SK-N-MC (cell line): Measurements from ENCODE around the gene EDNRA.

Experiments used
- EZH2 ChIP-seq: fragments of 200-600 bp; sonication (generic); IDR thresholded peaks from one replicate; pipeline ENCODE4 v1.6.1; 2017; ENCODE audit warnings: antibody characterized with exemption
- FOXP2 ChIP-seq: optimal IDR thresholded peaks from 2 replicates; pipeline ENCODE3; 2011; ENCODE audit warnings: mild to moderate bottlenecking, moderate library complexity; ENCODE audit not compliant: insufficient read depth; ENCODE audit errors: extremely low read length, control extremely low read depth
- POLR2AphosphoS5 ChIP-seq: IDR thresholded peaks from 2 replicates; pipeline ENCODE4 v1.6.1; 2012; ENCODE audit warnings: mild to moderate bottlenecking, low read depth, low read length, borderline replicate concordance

DNA sequence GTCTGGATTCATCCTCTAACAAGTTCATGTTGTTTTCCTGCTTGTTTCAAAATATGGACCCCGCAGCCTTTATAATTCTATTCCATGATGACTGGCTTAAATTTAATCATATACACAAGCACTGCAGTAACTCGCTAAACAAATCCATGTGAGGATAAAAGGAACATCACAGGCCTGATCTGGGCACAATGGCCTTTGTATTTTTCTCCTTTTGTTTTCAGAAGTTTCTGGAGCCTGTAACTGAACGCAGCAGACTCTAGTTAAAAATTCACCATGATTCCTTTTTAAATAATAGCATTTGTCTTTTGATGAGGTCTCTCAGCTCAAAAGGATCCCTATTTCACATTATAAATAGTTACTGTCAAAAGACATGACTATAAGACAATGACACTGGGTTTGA is 106.1 kb downstream of the EDNRA start:
- no peak for TF ChIP-seq POLR2AphosphoS5
- no peak for TF ChIP-seq EZH2
- TF ChIP-seq FOXP2, result no peak
